ENCODE measurements around the gene ZNF337. TPM values are rescaled to one million over a fixed set of nuclear protein-coding genes. Genes with fewer than 3 reads are reported as not detected.
"Not testable (repeated sequence)": the region's sequence is repeated elsewhere in the genome, so short reads cannot be mapped to it uniquely, and the experiment has no call there.

Gene ZNF337
- total RNA-seq = 14.2 and 19.3 TPM in 2 replicates

GRCh38 chr20:25696371-25697131 is at the start of gene ZNF337:
TSS of gene ZNF337 (minus strand) at chr20:25696853. CDS start at chr20:25686417, 10,436 bp downstream.
- peak; percentile 87 for DNase-seq (ENCODE audit: low read depth, low spot score)

DNA sequence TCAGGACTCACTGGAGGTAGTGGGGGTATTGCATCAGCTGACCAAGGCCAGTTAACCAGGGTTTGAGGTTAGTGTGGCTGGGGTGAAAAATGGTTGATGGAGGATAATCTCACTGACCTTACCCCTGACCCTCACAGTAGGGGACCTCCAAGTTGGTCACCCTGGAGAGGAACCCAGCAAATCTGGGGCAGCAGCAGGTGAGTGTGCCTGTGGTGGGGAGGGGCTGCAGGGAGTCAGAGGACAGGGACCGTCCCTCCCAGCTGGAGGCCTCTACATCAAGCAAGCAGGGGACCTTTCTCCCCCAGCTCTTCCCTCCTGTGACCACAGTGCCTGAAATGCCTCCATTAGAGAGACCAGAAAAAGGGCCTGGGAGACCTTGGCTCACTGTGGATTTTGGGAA is 49.1 kb upstream of the ZNF337 start:
- no peak for DNase-seq (ENCODE audit: low read depth, low spot score)

- DNase-seq (ENCODE audit: low read depth, low spot score) = no peak
Measured at GRCh38 chr20:25745100-25745499, 48.4 kb upstream of the ZNF337 start.

GRCh38 chr20:25744261-25744660 is 47.6 kb upstream of the ZNF337 start:
- DNase-seq (ENCODE audit: low read depth, low spot score) = no peak

GRCh38 chr20:25741088-25741487 is 44.4 kb upstream of the ZNF337 start:
- DNase-seq (ENCODE audit: low read depth, low spot score) = no peak

GRCh38 chr20:25739615-25740320 is 43.1 kb upstream of the ZNF337 start:
- DNase-seq (ENCODE audit: low read depth, low spot score) = no peak

DNA sequence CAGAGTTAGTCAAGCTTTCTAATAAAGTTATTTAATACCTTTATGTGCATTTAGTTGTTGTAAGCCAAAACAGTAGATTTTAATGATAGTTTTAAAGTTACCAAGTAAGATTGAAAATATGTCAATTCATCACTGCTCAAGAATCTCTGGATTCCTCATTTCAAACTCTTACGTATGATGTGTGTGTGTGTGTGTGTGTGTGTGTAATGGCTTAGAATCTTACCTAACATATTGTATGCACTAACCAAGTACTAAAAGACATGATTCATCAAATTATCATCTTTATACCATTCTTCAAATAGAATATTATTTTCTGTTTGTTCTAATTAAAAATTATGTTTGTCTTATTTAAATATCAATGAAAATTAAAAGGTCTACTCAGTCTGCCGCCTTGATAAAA is 41.5 kb upstream of the ZNF337 start:
- no peak for DNase-seq (ENCODE audit: low read depth, low spot score)

DNA sequence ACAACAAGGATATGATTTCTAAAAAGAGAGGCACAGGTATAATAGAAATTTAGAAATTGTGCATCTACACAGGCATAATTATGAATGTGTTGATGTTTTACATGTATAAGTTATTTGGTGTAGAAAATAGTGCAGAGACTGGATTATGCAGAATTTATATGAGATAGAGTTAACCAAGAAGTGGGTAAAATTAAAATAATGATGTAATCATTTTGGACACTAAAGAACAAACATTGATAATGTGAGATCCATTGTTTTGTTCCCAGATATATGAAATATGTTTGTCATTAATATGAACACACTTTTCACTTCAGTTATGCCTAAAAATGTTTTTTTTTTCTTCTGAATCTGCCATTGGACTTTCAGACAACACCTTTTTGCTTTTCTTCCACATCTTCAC is 37.2 kb upstream of the ZNF337 start:
- no peak for DNase-seq (ENCODE audit: low read depth, low spot score)

- DNase-seq (ENCODE audit: low read depth, low spot score) = no peak
Measured at GRCh38 chr20:25730862-25731261, 34.2 kb upstream of the ZNF337 start.

DNA sequence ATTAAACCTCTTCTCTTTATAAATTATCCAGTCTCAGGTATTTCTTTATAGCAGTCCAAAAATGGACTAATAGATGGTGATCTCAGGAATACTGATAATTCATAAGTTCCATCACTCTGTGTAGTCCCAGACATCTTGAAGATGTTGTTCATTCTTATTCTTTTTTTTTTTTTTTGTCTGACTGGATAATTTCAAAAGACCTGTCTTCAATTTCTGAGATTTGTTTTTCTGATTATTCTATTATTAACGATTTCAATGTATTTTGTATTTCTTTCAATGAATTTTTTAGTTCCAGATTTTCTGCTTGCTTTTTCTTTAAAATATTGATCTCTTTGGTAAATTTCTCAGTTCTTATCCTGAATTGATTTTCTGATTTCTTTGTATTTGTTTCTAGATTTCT is 29.7 kb upstream of the ZNF337 start:
- no peak for DNase-seq (ENCODE audit: low read depth, low spot score)

- no peak for DNase-seq (ENCODE audit: low read depth, low spot score)
Measured at GRCh38 chr20:25725639-25726038, 29.0 kb upstream of the ZNF337 start.

DNA sequence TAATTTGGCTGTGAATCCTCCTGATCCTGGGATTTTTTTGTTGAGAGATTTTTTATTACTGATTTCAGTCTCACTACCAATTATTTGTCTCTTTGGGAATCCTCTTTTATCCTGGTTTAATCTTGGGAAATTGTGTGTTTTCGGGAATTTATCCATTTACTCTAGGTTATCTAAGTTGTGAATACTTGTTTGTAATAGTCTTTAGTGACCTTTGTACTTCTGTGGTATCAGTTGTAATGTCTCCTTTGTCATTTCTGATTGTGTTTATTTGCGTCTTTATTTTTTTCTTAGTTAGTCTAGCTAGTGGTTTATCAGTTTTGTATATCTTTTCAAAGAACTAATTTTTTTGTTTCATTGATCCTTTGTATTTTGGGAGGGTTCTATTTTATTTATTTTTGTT is 27.3 kb upstream of the ZNF337 start:
- DNase-seq (ENCODE audit: low read depth, low spot score) = no peak

DNA sequence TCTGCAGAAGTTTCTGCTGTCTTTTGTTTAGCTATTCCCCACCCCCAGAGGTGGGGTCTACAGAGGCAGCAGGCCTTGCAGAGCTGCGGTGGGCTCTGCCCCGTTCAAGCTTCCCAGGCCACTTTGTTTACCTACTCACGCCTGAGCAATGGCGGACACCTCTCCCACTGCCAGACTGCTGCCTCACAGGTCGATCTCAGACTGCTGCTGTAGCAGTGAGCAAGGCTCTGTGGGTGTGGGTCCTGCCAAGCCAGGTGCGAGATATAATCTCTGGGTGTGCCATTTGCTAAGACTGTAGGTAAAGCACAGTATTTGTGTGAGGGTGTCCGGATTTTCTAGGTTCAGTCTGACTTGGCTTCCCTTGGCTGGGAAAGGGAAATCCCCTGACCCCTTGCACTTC is 23.6 kb upstream of the ZNF337 start:
- DNase-seq (ENCODE audit: low read depth, low spot score) = no peak

DNA sequence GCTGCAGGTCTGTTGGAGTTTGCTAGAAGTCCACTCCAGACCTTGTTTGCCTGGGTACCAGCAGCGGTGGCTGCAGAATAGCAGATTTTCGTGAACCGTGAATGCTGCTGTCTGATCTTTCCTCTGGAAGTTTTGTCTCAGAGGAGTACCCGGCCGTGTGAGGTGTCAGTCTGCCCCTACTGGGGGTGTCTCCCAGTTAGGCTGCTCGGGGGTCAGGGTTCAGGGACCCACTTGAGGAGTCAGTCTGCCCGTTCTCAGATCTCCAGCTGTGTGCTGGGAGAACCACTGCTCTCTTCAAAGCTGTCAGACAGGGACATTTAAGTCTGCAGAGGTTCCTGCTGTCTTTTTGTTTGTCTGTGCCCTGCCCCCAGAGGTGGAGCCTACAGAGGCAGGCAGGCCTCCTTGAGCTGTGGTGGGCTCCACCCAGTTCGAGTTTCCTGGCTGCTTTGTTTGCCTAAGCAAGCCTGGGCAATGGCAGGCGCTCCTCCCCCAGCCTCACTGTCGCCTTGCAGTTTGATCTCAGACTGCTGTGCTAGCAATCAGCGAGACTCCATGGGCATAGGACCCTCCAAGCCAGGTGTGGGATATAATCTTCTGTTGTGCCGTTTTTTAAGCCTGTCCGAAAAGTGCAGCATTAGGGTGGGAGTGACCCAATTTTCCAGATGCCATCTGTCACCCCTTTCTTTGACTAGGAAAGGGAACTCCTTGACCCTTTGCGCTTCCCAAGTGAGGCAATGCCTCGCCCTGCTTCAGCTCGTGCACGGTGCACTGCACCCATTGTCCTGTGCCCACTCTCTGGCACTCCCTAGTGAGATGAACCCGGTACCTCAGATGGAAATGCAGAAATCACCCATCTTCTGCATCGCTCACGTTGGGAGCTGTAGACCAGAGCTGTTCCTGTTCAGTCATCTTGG is 22.5 kb upstream of the ZNF337 start:
- DNase-seq (ENCODE audit: low read depth, low spot score) = not testable (repeated sequence)

DNA sequence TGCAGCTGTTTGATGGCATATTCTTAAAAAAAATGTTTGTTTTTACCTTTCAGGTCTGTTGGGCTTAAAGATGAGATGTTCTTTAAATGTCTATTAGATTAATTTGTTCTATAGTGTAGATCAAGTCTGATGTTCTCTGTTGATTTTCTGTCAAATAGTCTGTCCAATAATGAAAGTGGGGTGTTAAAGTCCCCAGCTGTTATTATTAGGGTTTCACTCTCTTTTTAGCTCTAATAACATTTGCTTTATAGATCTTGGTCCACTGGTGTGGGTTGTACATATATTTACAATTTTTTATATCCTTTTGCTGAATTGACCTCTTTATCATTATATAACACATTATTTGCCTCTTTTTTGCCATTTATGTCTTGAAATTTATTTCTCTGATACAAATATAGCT is 11.0 kb upstream of the ZNF337 start:
- DNase-seq (ENCODE audit: low read depth, low spot score) = no peak

DNA sequence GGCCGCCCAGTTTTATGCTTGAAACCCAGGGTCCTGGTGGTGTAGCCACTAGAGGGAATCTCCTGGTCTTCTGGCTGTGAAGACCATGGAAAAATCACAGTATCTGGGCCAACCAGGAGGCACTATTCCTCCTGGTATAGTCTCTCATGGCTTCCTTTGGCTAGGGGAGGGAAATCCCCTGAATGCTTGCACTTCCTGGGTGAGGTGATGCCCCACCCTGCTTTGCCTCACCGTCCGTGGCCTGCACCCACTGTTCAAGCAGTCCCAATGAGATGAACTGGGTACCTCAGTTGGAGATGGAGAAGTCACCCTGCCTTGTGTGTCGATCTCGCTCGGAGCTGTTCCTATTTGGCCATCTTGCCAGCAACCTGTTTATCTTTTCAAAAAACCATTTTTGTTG is 10.1 kb upstream of the ZNF337 start:
- no peak for DNase-seq (ENCODE audit: low read depth, low spot score)

GRCh38 chr20:25705830-25706351 is 9.2 kb upstream of the ZNF337 start:
- no peak for DNase-seq (ENCODE audit: low read depth, low spot score)

GRCh38 chr20:25704303-25704702 is 7.7 kb upstream of the ZNF337 start:
- DNase-seq (ENCODE audit: low read depth, low spot score) = not testable (repeated sequence)

GRCh38 chr20:25700835-25701234 is 4.2 kb upstream of the ZNF337 start:
- not testable (repeated sequence) for DNase-seq (ENCODE audit: low read depth, low spot score)

- no peak for DNase-seq (ENCODE audit: low read depth, low spot score)
Measured at GRCh38 chr20:25699914-25700313, 3.3 kb upstream of the ZNF337 start.

DNA sequence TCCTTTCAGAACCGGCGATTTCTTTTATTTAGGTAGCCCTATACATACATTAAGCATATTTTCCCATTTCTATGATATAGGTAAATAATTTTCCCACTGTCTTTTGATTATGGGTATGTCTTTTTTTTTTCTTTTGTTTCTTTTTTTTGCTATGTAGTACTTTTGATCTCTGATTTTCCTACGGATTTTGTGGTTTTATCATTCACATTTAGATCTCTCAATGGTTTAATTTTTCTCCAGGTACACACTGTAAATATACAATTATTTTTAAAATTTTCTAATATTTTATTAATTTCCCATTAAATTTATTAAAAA is 436 bp upstream of the ZNF337 start:
- no peak for DNase-seq (ENCODE audit: low read depth, low spot score)
